Fibroblast of upper back skin (primary cell): ENCODE measurements around the gene PADI4.
A peak's percentile ranks its signal among the peaks of the same experiment; 100 is the strongest.

Experiments
- DNase-seq: peaks from one replicate; pipeline ENCODE4 v3.0.0-alpha.2; 2013

The PADI4 gene

GRCh38 chr1:17282836-17283235 is 25.2 kb upstream of the PADI4 start:
- DNase-seq = no peak

- no peak for DNase-seq
Observed at GRCh38 chr1:17286646-17287045, 21.4 kb upstream of the PADI4 start.

GRCh38 chr1:17287130-17287776 is 20.7 kb upstream of the PADI4 start:
- DNase-seq = peak; percentile 85

GRCh38 chr1:17289721-17290120 is 18.3 kb upstream of the PADI4 start:
- DNase-seq = peak; percentile 80

GRCh38 chr1:17290553-17290952 is 17.4 kb upstream of the PADI4 start:
- no peak for DNase-seq

- no peak for DNase-seq
Observed at GRCh38 chr1:17292299-17293160, 15.5 kb upstream of the PADI4 start.

- no peak for DNase-seq
Observed at GRCh38 chr1:17293681-17294425, 14.1 kb upstream of the PADI4 start.

GRCh38 chr1:17295292-17295691 is 12.7 kb upstream of the PADI4 start:
- no peak for DNase-seq

- DNase-seq = no peak
Observed at GRCh38 chr1:17296086-17296485, 11.9 kb upstream of the PADI4 start.

- DNase-seq = no peak
Observed at GRCh38 chr1:17297991-17298390, 10.0 kb upstream of the PADI4 start.

GRCh38 chr1:17301767-17302166 is 6.2 kb upstream of the PADI4 start:
- DNase-seq = no peak

GRCh38 chr1:17304151-17304825 is 3.7 kb upstream of the PADI4 start:
- DNase-seq = no peak

GRCh38 chr1:17304826-17305175 is 3.2 kb upstream of the PADI4 start:
- no peak for DNase-seq

GRCh38 chr1:17305576-17306095 is 2.4 kb upstream of the PADI4 start:
- no peak for DNase-seq

- DNase-seq = no peak
Observed at GRCh38 chr1:17306407-17306806, 1.6 kb upstream of the PADI4 start.

GRCh38 chr1:17306921-17307320 is 1.1 kb upstream of the PADI4 start:
- DNase-seq = no peak

GRCh38 chr1:17307329-17307728 is 668 bp upstream of the PADI4 start:
- no peak for DNase-seq

- DNase-seq = no peak
Observed at GRCh38 chr1:17308593-17308992, 596 bp downstream of the PADI4 start.

GRCh38 chr1:17309426-17310067 is 1.6 kb downstream of the PADI4 start:
- no peak for DNase-seq

GRCh38 chr1:17310068-17310640 is 2.2 kb downstream of the PADI4 start:
- no peak for DNase-seq

GRCh38 chr1:17313530-17314309 is 5.7 kb downstream of the PADI4 start:
- DNase-seq = no peak
